K562 (cell line): ENCODE measurements around the gene POLR2L. TPM values are rescaled to one million over a fixed set of nuclear protein-coding genes. Genes with fewer than 3 reads are reported as not detected.

Source experiments
- ATAC-seq: fragments of 200-7000 bp; cut with Tn5 transposase; 3 replicates; pipeline ENCODE4 v1.9.1; 2020; ENCODE audit warnings: moderate library complexity
- BruUV-seq: library from RNA; stranded (reverse); fragments of 400-500 nt; replicated peaks from 2 replicates; lab custom pipeline; 2021; lab: Mats Ljungman, UMichigan
- CTCF ChIA-PET: fragments of 300-600 bp; formaldehyde crosslinking; extraction: SDS; loops from one replicate; lab custom pipeline; 2021; ENCODE audit warnings: low intra/inter-chr PET ratio; lab: Yijun Ruan, JAX
- POLR2A ChIA-PET: fragments of 300-600, 350-650 bp; sonication (Branson Sonifier 250); formaldehyde crosslinking; extraction: SDS; loops from one replicate; lab custom pipeline; 2021; ENCODE audit warnings: antibody characterized with exemption, inconsistent platforms; lab: Yijun Ruan, JAX
- DNase-seq, 4 experiments: peaks; one replicate each; pipeline versions ENCODE4 v3.0.0 to v3.0.0-alpha.2; 2011 to 2018; ENCODE audit warnings: low spot score in 3 of 4, mixed read lengths in 3 of 4; ENCODE audit errors: extremely low read depth in 1 of 4
- FAIRE-seq: peaks from 2 replicates; lab custom pipeline; 2011; peaks lifted over from hg19 to GRCh38; lab: Jason Lieb, UNC
- H2AFZ ChIP-seq: 2 replicates; pipeline ENCODE4 v1.6.0; 2011; ENCODE audit warnings: low read depth, low read length, control low read depth, inconsistent platforms
- H3K27ac ChIP-seq: fragments of 200-600 bp; 3 replicates; pipeline ENCODE4 v1.8.0; 2011; ENCODE audit warnings: low read depth, mild to moderate bottlenecking, control low read depth, inconsistent platforms, low read length, moderate library complexity, mixed read lengths; ENCODE audit errors: extremely low read depth
- H3K27me3 ChIP-seq, 2 experiments: fragments of 300-600 bp in 1 of 2; 2 replicates in 1 of 2; 3 replicates in 1 of 2; pipeline versions ENCODE4 v1.6.0 to v1.8.0; 2011; ENCODE audit warnings: inconsistent platforms in 2 of 2, low read length in 2 of 2, mild to moderate bottlenecking in 1 of 2, mixed read lengths in 1 of 2, moderate library complexity in 1 of 2; ENCODE audit not compliant: control insufficient read depth in 2 of 2, insufficient read depth in 2 of 2
- H3K36me3 ChIP-seq: fragments of 300-600 bp; 3 replicates; pipeline ENCODE4 v1.8.0; 2011; ENCODE audit warnings: mild to moderate bottlenecking, low read length, inconsistent platforms; ENCODE audit not compliant: control insufficient read depth, insufficient read depth
- H3K4me1 ChIP-seq, 2 experiments: fragments of 200-600 bp in 1 of 2; replicated peaks in 1 of 2; 2 replicates in 1 of 2; 3 replicates in 1 of 2; pipeline versions ENCODE4 v1.5.1 to v1.8.0; 2011; ENCODE audit warnings: inconsistent platforms in 2 of 2, low read length in 2 of 2, mild to moderate bottlenecking in 1 of 2, mixed read lengths in 1 of 2, moderate library complexity in 1 of 2; ENCODE audit not compliant: control insufficient read depth in 2 of 2, insufficient read depth in 2 of 2
- H3K4me2 ChIP-seq: 2 replicates; pipeline ENCODE4 v1.6.1; 2011; ENCODE audit warnings: low read length, control low read depth, inconsistent platforms, mixed read lengths; ENCODE audit not compliant: insufficient read depth
- H3K4me3 ChIP-seq: fragments of 200-600 bp; sonication (generic), shearing (Covaris generic); 2 replicates; pipeline ENCODE4 v1.5.1; 2016; ENCODE audit warnings: control low read depth, inconsistent platforms
- H3K79me2 ChIP-seq: fragments of 200-600 bp; 3 replicates; pipeline ENCODE4 v1.8.0; 2011; ENCODE audit warnings: low read length, inconsistent platforms; ENCODE audit not compliant: control insufficient read depth, insufficient read depth
- H3K9ac ChIP-seq, 2 experiments: 2 replicates each; pipeline versions ENCODE4 v1.6.0 to v1.6.1; 2011; ENCODE audit warnings: low read depth in 2 of 2, low read length in 2 of 2, control low read depth in 1 of 2, inconsistent platforms in 1 of 2, mild to moderate bottlenecking in 1 of 2, mixed read lengths in 1 of 2; ENCODE audit not compliant: insufficient read depth in 1 of 2
- H3K9me1 ChIP-seq: one replicate; pipeline ENCODE4 v1.6.0; 2011; ENCODE audit warnings: inconsistent platforms, mild to moderate bottlenecking, low read length, moderate library complexity; ENCODE audit not compliant: control insufficient read depth, insufficient read depth
- H3K9me3 ChIP-seq: replicated peaks from 2 replicates; pipeline ENCODE4 v1.5.1; 2011; ENCODE audit warnings: low read depth, low read length, inconsistent platforms; ENCODE audit not compliant: control insufficient read depth, insufficient read depth
- H4K20me1 ChIP-seq: replicated peaks from 2 replicates; pipeline ENCODE4 v1.6.1; 2011; ENCODE audit warnings: low read length, inconsistent platforms, mixed read lengths; ENCODE audit not compliant: control insufficient read depth, insufficient read depth
- ETS1 ChIP-seq: conservative IDR thresholded peaks from 2 replicates; pipeline ENCODE4 v1.6.1; 2011; ENCODE audit warnings: low read depth, mild to moderate bottlenecking, low read length; ENCODE audit not compliant: control insufficient read depth
- GTF2E2 ChIP-seq: fragments of 200-800 bp; sonication (Bioruptor generic); IDR thresholded peaks from 2 replicates; pipeline ENCODE4 v1.6.1; 2016; ENCODE audit warnings: missing genetic modification characterization, missing compliant biosample characterization
- MEF2D ChIP-seq: conservative IDR thresholded peaks from 2 replicates; pipeline ENCODE4 v1.6.1; 2016; ENCODE audit warnings: low read depth, missing genetic modification characterization, missing compliant biosample characterization
- MTA2 ChIP-seq: fragments of 450-650 bp; IDR thresholded peaks from 2 replicates; pipeline ENCODE4 v1.6.1; 2016; ENCODE audit warnings: low read depth
- NFIC ChIP-seq: fragments of 450-650 bp; IDR thresholded peaks from 2 replicates; pipeline ENCODE4 v1.6.1; 2017; ENCODE audit warnings: mild to moderate bottlenecking, inconsistent platforms
- SNIP1 ChIP-seq: fragments of 450-650 bp; IDR thresholded peaks from 2 replicates; pipeline ENCODE4 v1.7.1; 2017; ENCODE audit warnings: low read depth, mild to moderate bottlenecking
- WGBS: fragments of 100-300 bp; shearing (Covaris generic); methylation state at CpG from one replicate; pipeline ENCODE4 v1.1.6; 2016; ENCODE audit warnings: low coverage, mixed read lengths; ENCODE audit not compliant: insufficient coverage; ENCODE audit errors: missing lambda C conversion rate; 5-methylcytosine and 5-hydroxymethylcytosine counted together
- in situ Hi-C: fragments of 300-500 bp; cut with MboI; formaldehyde crosslinking; loops from 4 replicates; pipeline ENCODE4 v1.15.0; 2018; ENCODE audit warnings: inconsistent platforms, mixed read lengths
- intact Hi-C: fragments of 100-400 bp; cut with micrococcal nuclease; formaldehyde crosslinking; loops from 2 replicates; pipeline ENCODE4 v1.14.2; 2022
- polyA plus RNA-seq, 8 experiments: library from polyadenylated mRNA; depleted of rRNA in 4 of 8; stranded (reverse) in 5 of 8; unstranded in 3 of 8; fragments of >200 nt; fragmentation: Nextera tagmentation in 2 of 8; fragmentation: Illumina TruSeq in 1 of 8; extraction: Ambion mirVana in 2 of 8; extraction: Trizol in 1 of 8; gene quantifications; 2 replicates each; pipeline versions ENCODE4 v1.2.1 to v1.2.3, GENCODE V29; 2011 to 2014; ENCODE audit warnings: inconsistent platforms in 1 of 8, missing spikeins in 1 of 8
- total RNA-seq, 7 experiments: library from RNA; depleted of rRNA in 6 of 7; stranded (reverse); fragments of >200 nt in 6 of 7; fragmentation: Illumina TruSeq in 2 of 7; extraction: Trizol in 2 of 7; gene quantifications; 2 replicates each; pipeline versions ENCODE4 v1.2.1 to v1.2.3, GENCODE V29; 2011 to 2021; ENCODE audit warnings: low replicate concordance in 1 of 7
- TF ChIP-seq, protein P1 (sequence below): sonication (generic); formaldehyde crosslinking; IDR thresholded peaks from 2 replicates; pipeline ENCODE4 v1.4.0; 2020; ENCODE audit warnings: mild to moderate bottlenecking, missing genetic modification reagents
- TF ChIP-seq, protein P2 (sequence below), 2 experiments: IDR thresholded peaks; 2 replicates each; pipeline ENCODE4 v1.6.1; 2011; ENCODE audit warnings: borderline replicate concordance in 1 of 2, control low read depth in 1 of 2, low read depth in 1 of 2, low read length in 1 of 2, mild to moderate bottlenecking in 1 of 2, mixed read lengths in 1 of 2, moderate library complexity in 1 of 2; ENCODE audit not compliant: insufficient read depth in 1 of 2, insufficient read length in 1 of 2, poor library complexity in 1 of 2, severe bottlenecking in 1 of 2; ENCODE audit errors: extremely low read depth in 1 of 2

The POLR2L gene
- total and polyA plus RNA-seq, 9 of the 15 experiments (the other 6 are each of a cell fraction or from before 2014, with no cell fraction given), result 38.3 to 688 (median 108) TPM

- TF ChIP-seq GTF2E2 (tag), result 0 out of 2 replicates have a peak, but pooled peaks have one; percentile 52
- peak; percentile 93 for TF ChIP-seq ETS1
- TF ChIP-seq, protein P1, sequence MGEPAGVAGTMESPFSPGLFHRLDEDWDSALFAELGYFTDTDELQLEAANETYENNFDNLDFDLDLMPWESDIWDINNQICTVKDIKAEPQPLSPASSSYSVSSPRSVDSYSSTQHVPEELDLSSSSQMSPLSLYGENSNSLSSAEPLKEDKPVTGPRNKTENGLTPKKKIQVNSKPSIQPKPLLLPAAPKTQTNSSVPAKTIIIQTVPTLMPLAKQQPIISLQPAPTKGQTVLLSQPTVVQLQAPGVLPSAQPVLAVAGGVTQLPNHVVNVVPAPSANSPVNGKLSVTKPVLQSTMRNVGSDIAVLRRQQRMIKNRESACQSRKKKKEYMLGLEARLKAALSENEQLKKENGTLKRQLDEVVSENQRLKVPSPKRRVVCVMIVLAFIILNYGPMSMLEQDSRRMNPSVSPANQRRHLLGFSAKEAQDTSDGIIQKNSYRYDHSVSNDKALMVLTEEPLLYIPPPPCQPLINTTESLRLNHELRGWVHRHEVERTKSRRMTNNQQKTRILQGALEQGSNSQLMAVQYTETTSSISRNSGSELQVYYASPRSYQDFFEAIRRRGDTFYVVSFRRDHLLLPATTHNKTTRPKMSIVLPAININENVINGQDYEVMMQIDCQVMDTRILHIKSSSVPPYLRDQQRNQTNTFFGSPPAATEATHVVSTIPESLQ, result 0 out of 2 replicates have a peak, but pooled peaks have one; percentile 46
These were observed at the start of gene POLR2L, which contains the start of gene TSPAN4 (continued) for GRCh38 chr11:842370-843002.

- no TSS peak for BruUV-seq
- WGBS, result 88% methylated on average over 11 of the region's 27 CpGs
- Histone ChIP-seq H3K79me2 (no peaks in the 10 kb centered on the region), H3K4me3 (no peak overlapping the region), H3K9me1 (no peaks in the 10 kb centered on the region), H3K9me3 (no peaks in the 10 kb centered on the region), H4K20me1 (no peaks in the 10 kb centered on the region; the same call in 1 of the 2 replicates), H3K4me2 (no peak overlapping the region), H2AFZ (no peak overlapping the region), H3K27me3 (no peaks in the 10 kb centered on the region), H3K9ac (no peak overlapping the region; a peak in 1 of 4 replicates), H3K27ac (no peak overlapping the region), H3K36me3 (peaks cover 50% of the 10 kb centered on the region; the same call in 1 of the 3 replicates), H3K4me1 (peaks cover 0 to 67% of the 10 kb centered on the region in 2 experiments; a peak in 2 of 5 replicates)
- FAIRE-seq, result no peak
- in situ Hi-C loops, result no loop called here
- no peak for ATAC-seq
- ChIA-PET POLR2A (no interaction called here), CTCF (no interaction called here)
- intact Hi-C loops, result no loop called here
- TF ChIP-seq NFIC, result peak; percentile 11; the same call in 1 of the 2 replicates
- no peak for TF ChIP-seq MTA2
- TF ChIP-seq MEF2D (tag), result no peak
- TF ChIP-seq, protein P2, sequence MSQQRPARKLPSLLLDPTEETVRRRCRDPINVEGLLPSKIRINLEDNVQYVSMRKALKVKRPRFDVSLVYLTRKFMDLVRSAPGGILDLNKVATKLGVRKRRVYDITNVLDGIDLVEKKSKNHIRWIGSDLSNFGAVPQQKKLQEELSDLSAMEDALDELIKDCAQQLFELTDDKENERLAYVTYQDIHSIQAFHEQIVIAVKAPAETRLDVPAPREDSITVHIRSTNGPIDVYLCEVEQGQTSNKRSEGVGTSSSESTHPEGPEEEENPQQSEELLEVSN (IDR thresholded peaks at IDR 0.05; ENCODE audit: borderline replicate concordance in 1 of 2, extremely low read depth in 1 of 2, insufficient read depth in 1 of 2, insufficient read length in 1 of 2, low read depth in 1 of 2, low read length in 1 of 2, poor library complexity in 1 of 2, severe bottlenecking in 1 of 2), result no peak
- no peak for TF ChIP-seq SNIP1
- no peak for DNase-seq
These were observed 48.6 kb upstream of the POLR2L start for GRCh38 chr11:890794-891540.
